NB4 (cell line): ENCODE data around the gene CYP26C1.

Source experiments
- DNase-seq: peaks from one replicate; pipeline ENCODE4 v3.0.0; 2010; ENCODE audit warnings: low read depth
- H3K4me3 ChIP-seq: one replicate; pipeline ENCODE4 v1.5.1; 2011; ENCODE audit warnings: mild to moderate bottlenecking, low read depth, low read length, moderate library complexity
- CTCF ChIP-seq: IDR thresholded peaks from one replicate; pipeline ENCODE4 v1.5.1; 2012; ENCODE audit warnings: low read depth, low read length
- MYC ChIP-seq: IDR thresholded peaks from 2 replicates; pipeline ENCODE4 v1.6.1; 2011; ENCODE audit warnings: low read depth, low read length
- POLR2A ChIP-seq: IDR thresholded peaks from 2 replicates; pipeline ENCODE4 v1.6.1; 2011; ENCODE audit warnings: mild to moderate bottlenecking; ENCODE audit not compliant: insufficient read length; ENCODE audit errors: extremely low read depth
- TF ChIP-seq, protein P1 (sequence below): IDR thresholded peaks from 2 replicates; pipeline ENCODE4 v1.6.1; 2011; ENCODE audit warnings: low read depth, low read length

Gene CYP26C1

GRCh38 chr10:93072225-93072712 is 11.7 kb downstream of the CYP26C1 start:
- H3K4me3 ChIP-seq, result peak overlapping the region; percentile 25
- TF ChIP-seq, protein P1, sequence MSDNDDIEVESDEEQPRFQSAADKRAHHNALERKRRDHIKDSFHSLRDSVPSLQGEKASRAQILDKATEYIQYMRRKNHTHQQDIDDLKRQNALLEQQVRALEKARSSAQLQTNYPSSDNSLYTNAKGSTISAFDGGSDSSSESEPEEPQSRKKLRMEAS, result no peak
- no peak for TF ChIP-seq CTCF
- TF ChIP-seq POLR2A, result no peak
- no peak for TF ChIP-seq MYC
- no peak for DNase-seq

DNA sequence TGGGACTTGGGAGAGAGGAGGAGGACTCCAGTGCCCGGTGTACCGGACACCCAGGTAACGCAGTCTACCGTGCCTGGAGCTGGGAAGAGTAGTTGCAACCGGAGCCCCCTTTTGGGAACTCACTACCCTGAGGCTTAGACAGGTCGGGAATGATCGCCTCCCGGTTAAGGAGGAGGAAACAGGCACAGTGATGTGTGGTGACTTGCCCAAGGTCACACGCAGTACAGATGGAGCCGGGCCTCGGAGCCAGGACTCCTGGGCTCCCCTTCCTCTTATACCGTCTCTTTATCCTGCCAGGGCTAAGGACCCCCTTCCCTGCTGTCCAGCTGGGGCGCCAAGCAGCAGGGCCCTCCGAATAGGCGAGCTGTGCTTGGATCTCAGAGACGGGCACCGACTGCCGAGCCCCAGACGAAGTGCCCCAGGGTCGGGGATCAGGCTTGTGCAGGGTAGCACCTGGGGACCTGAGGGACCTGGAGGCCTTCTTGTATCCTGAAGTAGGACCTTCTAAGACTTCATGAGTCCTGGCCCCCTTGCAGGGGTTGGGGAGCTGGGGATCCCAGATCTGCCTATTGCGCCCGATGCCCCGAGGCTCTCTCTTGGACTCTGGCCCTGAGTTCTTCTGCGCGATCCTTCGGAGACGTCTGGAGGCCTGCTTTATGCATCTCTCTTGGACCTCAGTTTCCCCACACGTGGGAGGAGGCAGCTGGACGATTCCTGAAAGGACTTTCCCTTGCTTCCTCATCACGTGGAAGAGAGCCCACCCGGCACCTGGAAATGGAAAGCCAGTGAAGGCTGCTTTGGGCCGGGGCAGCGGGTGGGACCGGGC is 12.3 kb downstream of the CYP26C1 start:
- no peak for DNase-seq
- TF ChIP-seq CTCF (no peak), MYC (no peak), POLR2A (no peak)
- TF ChIP-seq, protein P1, result no peak
- no peak overlapping the region for H3K4me3 ChIP-seq

DNA sequence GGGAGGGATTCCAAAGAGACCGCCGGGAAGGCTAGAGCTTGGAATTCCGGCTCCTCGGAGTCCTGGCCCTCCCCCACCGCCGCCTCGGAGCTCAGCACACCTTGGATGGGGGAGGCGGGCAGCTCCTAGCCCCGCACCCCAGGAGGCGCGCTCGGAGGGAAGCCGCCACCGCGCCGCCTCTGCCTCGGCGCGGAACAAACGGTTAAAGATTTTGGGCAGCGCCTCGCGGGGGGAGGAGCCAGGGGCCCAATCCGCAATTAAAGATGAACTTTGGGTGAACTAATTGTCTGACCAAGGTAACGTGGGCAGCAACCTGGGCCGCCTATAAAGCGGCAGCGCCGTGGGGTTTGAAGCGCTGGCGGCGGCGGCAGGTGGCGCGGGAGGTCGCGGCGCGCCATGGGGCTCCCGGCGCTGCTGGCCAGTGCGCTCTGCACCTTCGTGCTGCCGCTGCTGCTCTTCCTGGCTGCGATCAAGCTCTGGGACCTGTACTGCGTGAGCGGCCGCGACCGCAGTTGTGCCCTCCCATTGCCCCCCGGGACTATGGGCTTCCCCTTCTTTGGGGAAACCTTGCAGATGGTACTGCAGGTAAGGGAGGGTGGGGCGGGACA is 13.0 kb downstream of the CYP26C1 start, which contains the start of gene CYP26A1:
Gene CYP26A1 (plus strand): TSS at position 355 of the 608 bp plus-strand sequence. CDS start 42 bp downstream, at position 397.
- TF ChIP-seq, protein P1, result no peak
- TF ChIP-seq CTCF, result no peak
- no peak for TF ChIP-seq POLR2A
- TF ChIP-seq MYC, result no peak
- DNase-seq, result no peak
- H3K4me3 ChIP-seq, result no peak within 1 kb of the TSS

DNA sequence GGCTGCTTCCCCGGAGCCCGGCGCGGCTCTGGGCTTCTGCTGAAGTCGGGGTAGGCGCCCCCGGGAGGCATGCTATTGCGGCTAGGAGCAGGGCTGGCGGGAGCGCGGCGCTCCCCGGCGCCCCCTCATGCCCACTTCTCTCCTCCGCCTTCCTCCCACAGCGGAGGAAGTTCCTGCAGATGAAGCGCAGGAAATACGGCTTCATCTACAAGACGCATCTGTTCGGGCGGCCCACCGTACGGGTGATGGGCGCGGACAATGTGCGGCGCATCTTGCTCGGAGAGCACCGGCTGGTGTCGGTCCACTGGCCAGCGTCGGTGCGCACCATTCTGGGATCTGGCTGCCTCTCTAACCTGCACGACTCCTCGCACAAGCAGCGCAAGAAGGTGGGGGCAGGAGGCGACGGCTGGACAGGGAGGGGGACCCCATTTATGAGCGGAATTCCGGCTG is 13.6 kb downstream of the CYP26C1 start:
- DNase-seq, result peak; percentile 73
- no peak overlapping the region for H3K4me3 ChIP-seq
- peak; percentile 31 for TF ChIP-seq CTCF
- TF ChIP-seq, protein P1, result no peak

DNA sequence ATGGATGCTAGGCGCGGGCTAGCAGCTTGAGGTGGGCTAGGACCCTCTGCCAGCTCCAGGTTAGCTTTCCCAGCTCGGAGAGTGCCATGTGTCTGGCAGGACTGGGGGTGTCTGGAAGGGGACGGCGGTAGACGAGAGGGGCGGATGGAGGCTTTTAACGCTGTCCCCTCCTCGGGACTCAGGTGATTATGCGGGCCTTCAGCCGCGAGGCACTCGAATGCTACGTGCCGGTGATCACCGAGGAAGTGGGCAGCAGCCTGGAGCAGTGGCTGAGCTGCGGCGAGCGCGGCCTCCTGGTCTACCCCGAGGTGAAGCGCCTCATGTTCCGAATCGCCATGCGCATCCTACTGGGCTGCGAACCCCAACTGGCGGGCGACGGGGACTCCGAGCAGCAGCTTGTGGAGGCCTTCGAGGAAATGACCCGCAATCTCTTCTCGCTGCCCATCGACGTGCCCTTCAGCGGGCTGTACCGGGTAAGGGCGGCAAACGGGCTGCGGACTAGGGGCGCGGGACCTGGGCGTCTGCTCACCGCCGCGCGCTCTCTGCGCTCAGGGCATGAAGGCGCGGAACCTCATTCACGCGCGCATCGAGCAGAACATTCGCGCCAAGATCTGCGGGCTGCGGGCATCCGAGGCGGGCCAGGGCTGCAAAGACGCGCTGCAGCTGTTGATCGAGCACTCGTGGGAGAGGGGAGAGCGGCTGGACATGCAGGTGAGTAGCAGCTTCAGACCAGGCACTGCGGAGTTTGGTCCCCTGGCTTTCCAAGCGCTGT is 14.2 kb downstream of the CYP26C1 start:
- H3K4me3 ChIP-seq, result no peak overlapping the region
- TF ChIP-seq, protein P1, result no peak
- TF ChIP-seq POLR2A (no peak), MYC (no peak), CTCF (no peak)
- no peak for DNase-seq
